COR-L47 (cell line): Measurements from ENCODE around the gene SMPD3.

Source experiments
- DNase-seq: peaks from one replicate; lab custom pipeline; 2025; lab: John Stamatoyannopoulos, UW

Gene SMPD3

GRCh38 chr16:68369697-68370580, 78.4 kb downstream of the SMPD3 start:
- no peak for DNase-seq

- no peak for DNase-seq
Measured at GRCh38 chr16:68369168-68369567, 79.1 kb downstream of the SMPD3 start.

GRCh38 chr16:68368301-68368888, 79.9 kb downstream of the SMPD3 start:
- DNase-seq: no peak

- DNase-seq: no peak
Measured at GRCh38 chr16:68367891-68368290, 80.4 kb downstream of the SMPD3 start.

DNA sequence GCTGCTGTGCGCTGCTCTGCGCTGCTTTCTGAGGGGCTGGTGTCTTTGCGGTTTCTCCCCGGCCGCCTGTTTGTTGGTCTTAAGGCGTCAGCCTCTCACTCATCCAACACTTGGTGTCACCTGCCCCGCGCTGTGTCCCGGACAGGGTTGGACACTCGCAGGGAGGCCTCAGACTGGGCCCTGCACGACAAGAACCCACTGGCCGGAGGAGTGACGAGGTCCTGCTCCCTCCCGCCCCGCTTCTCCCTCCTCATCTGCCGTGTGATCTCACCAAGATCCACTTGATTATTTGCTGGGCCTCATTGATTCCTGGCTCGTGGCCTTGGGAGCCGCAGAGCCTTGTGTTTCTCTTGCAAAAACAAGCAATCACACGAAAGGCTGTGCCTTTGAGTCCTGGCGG, 80.9 kb downstream of the SMPD3 start:
- no peak for DNase-seq

GRCh38 chr16:68367030-68367429, 81.3 kb downstream of the SMPD3 start:
- peak; percentile 38 for DNase-seq

DNA sequence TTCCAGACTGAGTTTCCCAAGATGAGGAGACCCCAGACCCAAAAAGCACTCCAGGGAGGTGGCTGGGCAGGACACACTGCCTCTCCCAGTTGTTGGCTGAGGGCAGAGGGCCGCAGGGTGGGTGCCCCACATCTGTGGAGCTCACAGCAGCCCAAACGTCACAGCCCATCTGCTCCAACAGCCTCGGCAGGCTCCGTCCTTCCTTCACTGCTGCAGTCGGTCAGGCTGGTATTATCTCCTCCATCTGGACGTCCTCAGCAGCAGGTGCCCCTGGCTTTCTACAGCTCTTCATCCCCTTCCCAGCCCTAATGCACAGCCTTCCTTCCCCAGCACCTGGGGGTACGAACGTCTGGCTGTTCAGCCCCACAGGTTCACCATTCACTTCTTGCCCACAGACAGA, 82.2 kb downstream of the SMPD3 start:
- DNase-seq: no peak

GRCh38 chr16:68365167-68365817, 83.0 kb downstream of the SMPD3 start:
- DNase-seq: no peak

- no peak for DNase-seq
Measured at GRCh38 chr16:68364561-68364998, 83.7 kb downstream of the SMPD3 start.

- no peak for DNase-seq
Measured at GRCh38 chr16:68363658-68364521, 84.4 kb downstream of the SMPD3 start.

DNA sequence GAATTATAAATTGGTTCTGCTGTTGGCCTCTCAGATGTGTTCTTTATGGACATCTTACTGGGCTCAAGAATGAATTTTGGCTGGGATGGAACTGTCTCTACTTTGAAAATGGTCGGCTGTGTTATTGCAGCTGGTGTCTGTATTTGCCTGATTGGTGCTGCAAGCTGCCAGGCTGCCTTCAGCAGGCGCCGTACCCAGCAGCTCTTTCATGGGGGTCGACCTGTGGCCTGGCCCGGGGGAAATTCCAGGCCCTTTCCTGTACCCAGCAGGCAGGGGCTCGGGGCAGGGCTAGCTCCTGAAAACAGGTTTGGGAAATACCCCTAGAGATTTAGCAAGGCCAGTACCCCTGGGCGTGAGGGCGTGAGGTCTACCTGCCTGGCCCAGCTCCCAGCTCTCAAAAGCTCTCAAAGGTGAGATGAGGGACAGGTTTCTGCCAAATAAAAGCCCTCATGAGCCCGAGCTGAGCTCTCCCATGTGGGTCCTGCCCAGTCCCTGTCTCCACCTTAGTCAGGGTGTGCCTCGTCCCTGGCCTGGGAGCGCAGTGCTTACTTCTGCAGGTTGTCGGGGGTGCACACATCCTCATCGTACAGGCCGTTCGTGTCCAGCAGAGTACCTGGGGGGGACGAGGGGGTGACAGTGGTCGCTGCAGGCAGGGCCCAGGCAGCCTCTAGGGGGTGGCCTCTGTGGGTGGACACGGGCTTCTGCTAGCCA, 85.2 kb downstream of the SMPD3 start:
- no peak for DNase-seq

- no peak for DNase-seq
Measured at GRCh38 chr16:68362262-68362913, 85.9 kb downstream of the SMPD3 start.

GRCh38 chr16:68361485-68361884, 86.8 kb downstream of the SMPD3 start:
- no peak for DNase-seq

GRCh38 chr16:68360956-68361355, 87.4 kb downstream of the SMPD3 start:
- DNase-seq: no peak

DNA sequence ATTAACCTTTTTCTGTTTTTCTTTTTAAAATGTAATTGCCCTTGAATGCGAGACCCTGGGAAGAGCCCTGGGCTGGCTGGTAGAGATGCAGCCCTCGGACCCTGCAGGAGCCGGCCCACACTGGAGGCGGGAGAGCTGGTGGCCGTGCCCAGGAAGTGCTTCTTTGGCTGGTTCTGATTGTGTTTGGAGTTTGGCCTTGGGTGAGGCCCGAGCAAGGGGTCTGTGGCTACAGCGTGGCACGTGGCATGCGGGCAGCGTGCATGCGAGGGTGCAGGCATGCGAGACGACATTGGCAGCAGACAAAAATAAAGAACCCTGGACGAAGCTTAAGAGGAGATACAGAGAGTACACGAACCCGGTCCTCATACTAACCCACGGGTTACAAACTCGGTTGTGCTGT, 87.8 kb downstream of the SMPD3 start:
- DNase-seq: no peak

DNA sequence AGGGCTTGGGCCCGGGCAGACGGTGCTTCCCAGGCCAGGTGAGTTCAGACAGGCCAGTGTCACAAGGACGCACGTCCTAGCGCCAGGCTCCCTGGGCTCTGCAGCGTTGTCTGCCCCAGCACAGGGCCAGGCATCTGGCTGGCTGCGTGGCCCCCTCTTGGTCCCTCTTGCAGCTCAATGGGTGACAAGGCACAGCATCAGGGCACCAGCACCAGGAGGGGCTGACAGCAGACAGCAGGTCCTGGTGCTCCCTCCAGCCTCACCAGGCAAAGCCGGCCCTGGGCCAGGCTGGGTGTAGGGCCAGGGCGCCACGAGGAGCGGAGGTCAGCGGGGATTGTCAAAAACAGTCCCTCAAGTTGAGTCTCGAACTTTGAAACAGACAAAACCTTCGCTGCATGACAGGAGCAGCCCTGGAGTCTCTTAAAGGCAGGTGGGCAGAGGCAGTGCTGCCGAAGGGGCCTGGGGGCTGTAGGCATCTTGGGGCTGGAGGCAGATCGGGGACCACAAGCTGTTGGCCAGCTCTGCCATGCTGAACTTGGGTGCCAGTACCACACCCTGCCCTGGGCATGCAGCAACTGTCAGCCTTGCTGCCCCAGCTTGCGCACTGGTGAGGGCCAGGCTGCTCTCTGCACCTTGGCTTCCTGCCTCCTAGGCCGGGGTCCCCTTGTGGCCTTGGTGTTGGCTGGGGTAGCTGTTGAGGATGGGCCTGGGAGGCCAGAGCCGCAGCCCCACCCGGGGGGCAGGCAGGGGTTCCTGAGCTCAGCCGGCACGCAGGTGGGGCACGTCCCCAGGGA, 88.7 kb downstream of the SMPD3 start:
- no peak for DNase-seq

GRCh38 chr16:68358951-68359350, 89.4 kb downstream of the SMPD3 start:
- DNase-seq: no peak

DNA sequence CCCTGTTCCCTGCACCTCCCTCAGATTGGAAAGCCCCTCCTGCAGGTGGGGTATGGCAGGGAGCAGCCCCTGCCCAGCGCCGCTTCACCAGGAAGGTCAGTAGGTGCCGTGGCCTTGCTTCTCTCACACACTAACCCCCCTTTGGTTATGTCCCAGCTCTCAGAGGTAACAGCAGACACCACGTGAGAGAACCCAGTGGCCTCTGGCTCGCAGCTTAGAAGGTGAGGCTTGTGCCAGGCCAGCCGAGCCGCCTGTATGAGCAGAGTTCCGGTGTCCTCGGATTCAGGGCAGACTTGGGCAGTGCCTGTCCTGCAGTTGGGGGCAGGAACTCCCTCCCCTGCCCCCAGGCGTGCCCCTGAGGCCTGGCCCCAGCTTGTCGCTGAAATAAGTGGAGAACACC, 90.4 kb downstream of the SMPD3 start:
- no peak for DNase-seq

DNA sequence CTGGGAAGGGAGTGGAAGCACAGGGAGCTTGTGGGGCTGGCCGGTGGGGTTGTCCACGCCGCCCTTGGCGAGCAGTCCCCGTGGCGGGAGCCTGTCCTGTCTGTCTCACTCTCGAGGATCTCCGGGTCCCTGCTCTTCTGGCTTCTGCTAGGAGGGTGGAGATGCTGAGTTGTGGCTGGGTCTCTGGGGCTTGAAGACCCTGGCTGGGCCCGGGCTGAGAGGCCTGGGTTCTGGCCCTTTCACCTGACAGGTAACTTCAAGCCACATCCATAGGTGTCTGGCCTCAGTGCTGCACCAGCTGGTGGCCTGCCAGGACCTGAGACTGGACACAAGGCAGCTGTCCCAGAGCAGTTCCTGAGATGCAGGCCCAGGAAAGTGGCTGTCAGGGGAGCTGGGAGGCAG, 90.8 kb downstream of the SMPD3 start:
- no peak for DNase-seq

DNA sequence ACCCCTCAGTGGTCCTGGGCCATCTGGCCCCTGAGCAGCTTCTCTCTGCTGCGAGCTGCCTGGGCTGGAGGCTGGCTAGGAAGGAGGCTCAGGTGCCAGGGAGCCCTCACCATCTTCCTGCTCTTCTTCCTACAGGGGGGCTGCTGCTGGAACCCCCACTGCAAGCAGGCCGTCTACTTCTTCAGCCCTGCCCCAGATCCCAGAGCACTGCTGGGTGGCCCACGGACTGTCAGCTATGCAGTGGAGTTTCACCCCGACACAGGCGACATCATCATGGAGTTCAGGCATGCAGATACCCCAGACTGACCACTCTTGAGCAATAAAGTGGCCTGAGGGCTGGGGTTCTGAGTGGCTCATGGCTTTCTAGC, 91.4 kb downstream of the SMPD3 start:
- DNase-seq: no peak
